Stimulated activated CD4-positive, alpha-beta T cell treated with anti-CD3 and anti-CD28 coated beads, Interleukin-12 subunit alpha, Interleukin-12 subunit beta, amount 100 ng/mL, for 4 hours (primary cell): ENCODE results near the gene CHPF2.
A peak's percentile ranks its signal among the peaks of the same experiment; 100 is the strongest.

Experiments used
- DNase-seq: peaks from one replicate; pipeline ENCODE4 v3.0.0-alpha.2; 2020

CHPF2 gene

GRCh38 chr7:151235091-151235787 is 3.0 kb downstream of the CHPF2 start:
- no peak for DNase-seq

GRCh38 chr7:151236406-151236805 is 4.1 kb downstream of the CHPF2 start:
- no peak for DNase-seq

GRCh38 chr7:151237244-151238189 is 5.2 kb downstream of the CHPF2 start:
- DNase-seq, result no peak

GRCh38 chr7:151238190-151238810 is 6.0 kb downstream of the CHPF2 start:
- DNase-seq, result no peak

GRCh38 chr7:151238924-151239836 is 6.9 kb downstream of the CHPF2 start:
- DNase-seq, result no peak

- no peak for DNase-seq
Measured at GRCh38 chr7:151239837-151240459, 7.7 kb downstream of the CHPF2 start.

- no peak for DNase-seq
Measured at GRCh38 chr7:151240536-151240935, 8.3 kb downstream of the CHPF2 start.

GRCh38 chr7:151240942-151241754 is 8.9 kb downstream of the CHPF2 start:
- no peak for DNase-seq

- no peak for DNase-seq
Measured at GRCh38 chr7:151241755-151242096, 9.4 kb downstream of the CHPF2 start.

GRCh38 chr7:151242159-151243044 is 10.1 kb downstream of the CHPF2 start:
- no peak for DNase-seq

GRCh38 chr7:151243045-151243349 is 10.7 kb downstream of the CHPF2 start:
- no peak for DNase-seq

GRCh38 chr7:151243408-151244195 is 11.3 kb downstream of the CHPF2 start:
- no peak for DNase-seq

GRCh38 chr7:151244196-151244840 is 12.0 kb downstream of the CHPF2 start:
- peak; percentile 46 for DNase-seq

GRCh38 chr7:151244841-151245346 is 12.6 kb downstream of the CHPF2 start:
- no peak for DNase-seq

- DNase-seq, result peak; percentile 57
Measured at GRCh38 chr7:151245360-151246101, 13.2 kb downstream of the CHPF2 start.

GRCh38 chr7:151246102-151246850 is 14.0 kb downstream of the CHPF2 start:
- no peak for DNase-seq
